NCI-H748 treated with DMSO at 0.1 percent for 48 hours (cell line): Measurements from ENCODE around the gene ANKRD55.

ENCODE experiments used
- DNase-seq: peaks from one replicate; lab custom pipeline; 2025; lab: John Stamatoyannopoulos, UW

The ANKRD55 gene

GRCh38 chr5:56078278-56079156 is 154.6 kb downstream of the ANKRD55 start:
- DNase-seq = no peak

GRCh38 chr5:56077796-56078233 is 155.3 kb downstream of the ANKRD55 start:
- DNase-seq = no peak

GRCh38 chr5:56076486-56076885 is 156.6 kb downstream of the ANKRD55 start:
- DNase-seq = no peak

- DNase-seq = no peak
These were observed 157.8 kb downstream of the ANKRD55 start for GRCh38 chr5:56075361-56075760.

GRCh38 chr5:56072863-56073766 is 160.0 kb downstream of the ANKRD55 start:
- no peak for DNase-seq

GRCh38 chr5:56071470-56071869 is 161.7 kb downstream of the ANKRD55 start:
- no peak for DNase-seq

GRCh38 chr5:56070851-56071465 is 162.2 kb downstream of the ANKRD55 start:
- DNase-seq = no peak

GRCh38 chr5:56069652-56070226 is 163.4 kb downstream of the ANKRD55 start:
- DNase-seq = no peak

- no peak for DNase-seq
These were observed 166.1 kb downstream of the ANKRD55 start for GRCh38 chr5:56066931-56067450.

GRCh38 chr5:56064984-56065383 is 168.1 kb downstream of the ANKRD55 start:
- no peak for DNase-seq

GRCh38 chr5:56060276-56061110 is 172.6 kb downstream of the ANKRD55 start:
- DNase-seq = no peak

GRCh38 chr5:56059854-56060253 is 173.3 kb downstream of the ANKRD55 start:
- DNase-seq = no peak

GRCh38 chr5:56056875-56057274 is 176.3 kb downstream of the ANKRD55 start:
- DNase-seq = no peak

- DNase-seq = no peak
These were observed 177.3 kb downstream of the ANKRD55 start for GRCh38 chr5:56055859-56056258.

GRCh38 chr5:56055287-56055686 is 177.8 kb downstream of the ANKRD55 start:
- DNase-seq = no peak

- DNase-seq = no peak
These were observed 178.5 kb downstream of the ANKRD55 start for GRCh38 chr5:56054666-56055065.

GRCh38 chr5:56053363-56053762 is 179.8 kb downstream of the ANKRD55 start:
- DNase-seq = no peak

GRCh38 chr5:56052735-56053134 is 180.4 kb downstream of the ANKRD55 start:
- no peak for DNase-seq

GRCh38 chr5:56050551-56051255 is 182.4 kb downstream of the ANKRD55 start:
- no peak for DNase-seq
